Uterus (tissue), 2 donors: ENCODE measurements around the gene RAB13.

ENCODE experiments used
- CTCF ChIP-seq, 4 experiments: fragments of 200-600 bp in 2 of 4; fragments of 450-650 bp in 2 of 4; sonication (generic) in 2 of 4; IDR thresholded peaks; one replicate each; pipeline ENCODE4 v1.5.1; 2016 to 2019; ENCODE audit warnings: antibody characterized with exemption in 4 of 4, mild to moderate bottlenecking in 2 of 4, moderate library complexity in 1 of 4
- POLR2A ChIP-seq, 2 donors: fragments of 450-650 bp; IDR thresholded peaks; one replicate each; pipeline ENCODE4 v1.6.1; 2016; ENCODE audit warnings: antibody characterized with exemption in 2 of 2, mild to moderate bottlenecking in 1 of 2, moderate library complexity in 1 of 2

GRCh38 chr1:153941826-153942725, 44.1 kb downstream of the RAB13 start:
- TF ChIP-seq POLR2A (IDR thresholded peaks at IDR 0.05) (no peak), CTCF (IDR thresholded peaks at IDR 0.05) (no peak)
